ENCODE results near the gene PROC.

PROC gene

GRCh38 chr2:127472268-127472667, 54.0 kb downstream of the PROC start (continued):
- TF ChIP-seq ZNF121 (tag by site-specific recombination; IDR thresholded peaks at IDR 0.05) = no peak
- no peak for TF ChIP-seq ZNF677 (tag by site-specific recombination; IDR thresholded peaks at IDR 0.05)
- TF ChIP-seq ZNF214 (tag by site-specific recombination; IDR thresholded peaks at IDR 0.05; ENCODE audit: borderline replicate concordance) = no peak
- TF ChIP-seq FEZF1 (tag by site-specific recombination; IDR thresholded peaks at IDR 0.05) = no peak
- no peak for TF ChIP-seq ZNF768 (tag by site-specific recombination; IDR thresholded peaks at IDR 0.05)
- no peak for TF ChIP-seq ZNF548 (tag by site-specific recombination; IDR thresholded peaks at IDR 0.05)

- CTCF ChIA-PET = interaction anchor here (0.7 to 1.0 kb wide), 3 partner anchors 11 to 60 kb away, joined by 3 to 4 read pairs (median 3); no protein-coding TSS in a partner anchor
- TF ChIP-seq HOXC10 (CRISPR knock-in tag; IDR thresholded peaks at IDR 0.05) (no peak), ZNF580 (tag by site-specific recombination; IDR thresholded peaks at IDR 0.05) (no peak), ZNF280D (tag by site-specific recombination; IDR thresholded peaks at IDR 0.05) (no peak), ZSCAN18 (tag by site-specific recombination; IDR thresholded peaks at IDR 0.05) (no peak), CTCF (tag by site-specific recombination; IDR thresholded peaks at IDR 0.05) (no peak), ZNF571 (tag by site-specific recombination; IDR thresholded peaks at IDR 0.05) (no peak), ZNF202 (tag by site-specific recombination; IDR thresholded peaks at IDR 0.05; ENCODE audit: borderline replicate concordance) (no peak), ZBTB10 (tag by site-specific recombination; IDR thresholded peaks at IDR 0.05) (no peak), ZNF610 (tag by site-specific recombination; IDR thresholded peaks at IDR 0.05; ENCODE audit: borderline replicate concordance) (no peak), MEIS1 (CRISPR knock-in tag; IDR thresholded peaks at IDR 0.05; ENCODE audit: borderline replicate concordance) (no peak), PRDM10 (tag by site-specific recombination; IDR thresholded peaks at IDR 0.05) (no peak)
- no peaks in the 10 kb centered on the region for H3K9me3 ChIP-seq (ENCODE audit: control insufficient read depth, insufficient read depth, low read depth, low read length)
- POLR2A ChIA-PET = no interaction called here
- H3K4me1 ChIP-seq (ENCODE audit: control insufficient read depth, insufficient read depth, low read length) = no peaks in the 10 kb centered on the region
- H3K27ac ChIP-seq (ENCODE audit: extremely low read depth, low read depth, low read length) = no peak overlapping the region
- H3K36me3 ChIP-seq (ENCODE audit: control insufficient read depth in 2 of 2, insufficient read depth in 1 of 2, low read length in 2 of 2) = peaks cover 4 to 10% of the 10 kb centered on the region in 2 experiments; a peak in 2 of 3 replicates
- H3K4me3 ChIP-seq (ENCODE audit: low read depth, low read length) = no peak overlapping the region
Measured at GRCh38 chr2:127475788-127476187, 57.6 kb downstream of the PROC start.

Data from HEK293 (cell line).